Epidermal melanocyte (primary cell): ENCODE results near the gene DAG1.

Source experiments
- DNase-seq: peaks from one replicate; pipeline ENCODE4 v3.0.0; 2011; ENCODE audit warnings: low spot score; ENCODE audit not compliant: insufficient read length

DAG1 gene

DNA sequence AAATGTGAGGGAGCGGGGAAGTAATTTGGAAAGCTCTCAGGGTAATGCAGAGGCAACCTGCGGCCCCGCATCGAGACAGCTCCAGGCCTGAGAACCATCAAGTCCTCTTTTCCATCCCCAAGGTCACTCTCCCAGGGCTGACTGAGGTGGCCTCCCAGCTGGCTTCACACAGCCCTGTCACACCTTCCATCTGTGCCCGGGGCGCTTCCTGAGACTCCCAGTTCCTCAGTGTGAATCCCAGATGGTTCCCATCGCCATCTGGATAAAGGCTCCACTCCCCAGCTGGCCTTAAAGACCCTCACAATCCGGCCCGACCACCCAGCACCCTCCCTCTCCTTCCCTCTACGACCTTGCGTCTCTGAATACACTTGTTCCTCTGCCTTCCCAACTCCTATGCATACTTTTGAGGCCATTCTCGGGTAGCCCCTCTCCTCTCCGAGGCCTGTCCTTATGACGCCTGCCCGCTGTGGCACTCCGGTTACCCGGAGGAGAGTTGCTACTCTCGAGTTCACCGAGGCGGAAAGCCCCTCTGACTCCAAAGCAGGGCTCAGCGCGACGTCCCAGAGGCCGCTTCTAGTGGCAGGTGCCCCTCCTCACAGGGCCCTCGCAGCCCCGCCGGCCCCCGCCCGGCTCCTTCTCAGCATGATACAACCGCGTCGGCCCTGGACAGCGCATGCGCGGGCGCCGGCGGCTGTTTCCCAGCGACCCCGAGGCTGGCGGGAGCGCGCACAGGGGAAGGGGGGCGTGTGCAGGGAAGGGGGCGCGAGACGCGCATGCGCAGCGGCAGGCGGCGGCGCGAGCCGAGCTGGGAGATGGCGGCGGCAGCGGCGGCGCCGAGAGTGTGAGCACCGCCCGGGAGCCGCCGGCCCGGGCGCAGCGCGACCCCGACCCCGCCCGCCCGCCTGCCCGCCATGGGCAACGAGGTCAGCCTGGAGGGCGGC, 83.9 kb downstream of the DAG1 start, which contains the start of gene BSN:
Gene BSN (plus strand): TSS at position 786 of the 941 bp plus-strand sequence. CDS start 126 bp downstream, at position 912.
- peak; percentile 90 for DNase-seq

DNA sequence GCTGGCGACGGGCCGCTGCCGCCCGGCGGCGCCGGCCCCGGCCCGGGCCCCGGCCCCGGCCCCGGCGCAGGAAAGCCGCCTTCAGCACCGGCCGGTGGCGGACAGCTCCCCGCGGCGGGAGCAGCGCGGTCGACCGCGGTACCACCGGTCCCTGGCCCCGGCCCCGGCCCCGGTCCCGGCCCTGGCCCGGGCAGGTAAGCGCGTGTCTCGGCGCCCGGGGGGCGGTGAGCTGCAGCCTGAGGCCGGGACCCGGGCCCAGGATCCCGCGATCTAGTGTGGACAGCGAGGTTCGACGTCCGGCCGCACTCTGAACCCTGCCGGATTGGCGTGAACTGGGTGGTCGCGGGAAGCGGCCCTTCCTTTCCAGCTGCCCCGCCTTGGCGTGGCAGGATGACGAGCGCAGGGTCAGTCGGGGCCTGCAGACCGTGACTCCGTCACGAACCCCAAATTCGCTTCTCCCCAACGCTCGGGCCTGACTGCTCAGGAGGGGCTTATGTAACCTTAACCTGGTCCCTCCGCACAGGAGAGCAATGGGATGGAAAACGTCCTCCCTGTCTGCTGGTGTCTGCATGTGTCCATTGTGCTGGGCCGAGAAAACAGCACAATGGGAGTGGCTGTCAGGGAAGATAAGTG, 84.7 kb downstream of the DAG1 start:
- DNase-seq = no peak

DNA sequence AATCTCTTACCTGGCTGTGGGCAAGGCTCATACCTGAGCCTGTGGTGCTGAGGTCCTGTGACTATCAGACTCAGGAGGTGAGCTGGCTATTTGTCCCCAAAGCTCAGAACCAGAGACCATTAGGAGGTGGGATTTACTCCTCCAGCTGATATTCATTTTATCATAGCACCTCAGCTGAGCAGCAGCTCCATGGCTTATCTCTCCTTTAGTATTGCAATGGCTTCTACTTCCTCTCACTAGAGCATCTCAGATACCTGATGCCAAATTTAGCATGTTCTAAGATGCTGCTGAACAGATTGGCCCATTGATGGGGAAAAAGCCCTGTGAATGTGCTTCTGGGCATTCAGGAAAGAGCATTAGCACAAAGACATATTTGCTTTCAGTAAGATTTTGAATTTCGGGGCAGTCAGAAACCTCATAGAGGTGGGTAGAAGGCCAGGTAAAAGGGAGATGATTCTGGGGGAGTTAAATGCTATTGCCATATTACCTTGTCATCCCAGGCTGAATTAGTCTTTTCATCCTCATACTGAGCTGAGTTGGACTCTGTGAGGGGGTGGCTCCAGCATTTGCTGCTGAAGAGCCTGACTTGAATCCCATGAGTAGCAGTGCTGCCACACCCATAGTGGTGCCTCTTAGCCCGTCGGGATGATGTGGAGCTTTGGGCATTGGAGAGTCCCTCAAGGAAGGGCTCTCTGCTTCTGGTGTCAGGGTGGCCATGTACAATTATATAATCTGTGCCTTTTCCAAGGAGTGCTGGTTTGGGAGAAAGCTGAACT, 86.6 kb downstream of the DAG1 start:
- no peak for DNase-seq

DNA sequence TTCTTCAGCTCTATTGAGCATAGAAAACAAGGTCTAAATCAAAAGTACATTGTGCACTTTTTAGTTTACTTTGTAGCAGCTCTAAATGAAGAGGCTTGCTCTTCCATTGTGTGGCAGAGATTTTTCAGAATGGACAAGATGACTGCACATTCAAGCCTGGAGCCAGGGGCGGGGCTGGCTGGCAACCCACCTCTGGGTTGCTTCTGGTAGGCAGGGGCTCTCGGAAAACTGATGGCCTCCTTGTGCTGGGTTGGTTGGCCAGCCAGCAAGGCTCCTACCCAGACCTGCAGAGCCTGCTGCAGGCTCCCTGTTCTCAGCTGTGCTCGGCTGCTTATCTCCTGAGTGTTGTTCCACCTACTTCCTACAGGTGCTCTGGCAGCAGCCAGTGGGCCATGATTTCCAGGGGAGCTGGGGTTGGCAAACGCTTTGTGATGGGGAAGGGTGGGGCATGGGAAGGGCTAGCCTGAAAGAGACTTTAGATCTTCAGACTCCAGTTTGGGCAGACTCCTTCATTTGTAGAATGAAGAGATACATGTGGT, 93.0 kb downstream of the DAG1 start:
- no peak for DNase-seq

DNA sequence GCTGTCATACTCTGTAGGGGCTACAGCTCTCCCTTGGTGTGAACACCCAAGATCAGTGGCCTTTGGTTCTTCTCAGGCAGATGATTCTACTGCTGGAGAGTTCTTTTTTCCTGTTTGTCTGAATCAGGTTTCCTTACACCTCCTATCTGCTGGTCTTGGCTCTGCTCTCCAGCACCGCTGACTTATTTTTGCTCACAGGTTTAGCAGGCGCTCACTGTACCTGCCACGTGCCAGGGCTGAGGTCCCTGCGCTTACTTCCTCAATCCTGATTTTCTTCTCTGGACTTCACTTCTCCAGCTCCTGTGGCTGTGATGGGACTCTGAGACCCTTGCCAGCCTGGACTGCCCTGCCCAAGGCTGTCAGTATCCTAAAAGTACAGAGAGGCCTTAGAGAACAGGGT, 93.7 kb downstream of the DAG1 start:
- no peak for DNase-seq

DNA sequence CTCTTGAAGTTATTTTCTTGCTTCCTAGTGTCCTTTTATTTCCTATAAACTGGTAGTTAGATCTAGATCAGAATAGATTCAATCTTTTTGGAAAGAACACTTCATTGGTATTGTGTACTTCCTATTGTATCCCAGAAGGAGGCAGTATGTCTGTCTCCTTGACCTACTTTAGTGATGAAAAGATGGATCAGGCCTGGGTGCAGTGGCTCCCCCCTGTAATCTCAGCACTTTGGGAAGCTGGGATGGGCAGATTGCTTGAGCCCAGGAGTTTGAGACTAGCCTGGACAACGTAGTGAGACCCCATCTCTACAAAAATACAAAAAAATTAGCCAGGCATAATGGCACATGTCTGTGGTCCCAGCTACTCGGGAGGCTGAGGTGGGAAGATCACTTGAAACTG, 96.2 kb downstream of the DAG1 start:
- no peak for DNase-seq

DNA sequence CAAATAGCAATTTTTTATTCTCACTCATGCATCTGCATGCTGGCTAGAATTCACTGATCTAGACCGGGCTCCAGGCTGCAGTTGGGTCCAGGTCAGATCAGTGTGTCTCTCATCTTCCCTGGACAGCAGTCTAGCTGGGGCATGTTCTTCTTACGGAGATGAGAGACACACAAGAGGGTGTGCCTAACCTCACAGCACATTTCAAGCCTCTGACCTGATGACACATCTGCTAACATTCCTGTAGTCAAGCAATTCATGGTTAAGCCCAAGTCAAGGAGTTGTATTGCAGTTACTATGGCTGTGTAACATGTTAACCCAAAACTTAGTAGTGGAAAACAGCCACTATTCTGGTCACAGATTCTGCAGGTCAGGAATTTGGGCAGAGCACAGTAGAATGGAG, 97.3 kb downstream of the DAG1 start:
- no peak for DNase-seq

DNA sequence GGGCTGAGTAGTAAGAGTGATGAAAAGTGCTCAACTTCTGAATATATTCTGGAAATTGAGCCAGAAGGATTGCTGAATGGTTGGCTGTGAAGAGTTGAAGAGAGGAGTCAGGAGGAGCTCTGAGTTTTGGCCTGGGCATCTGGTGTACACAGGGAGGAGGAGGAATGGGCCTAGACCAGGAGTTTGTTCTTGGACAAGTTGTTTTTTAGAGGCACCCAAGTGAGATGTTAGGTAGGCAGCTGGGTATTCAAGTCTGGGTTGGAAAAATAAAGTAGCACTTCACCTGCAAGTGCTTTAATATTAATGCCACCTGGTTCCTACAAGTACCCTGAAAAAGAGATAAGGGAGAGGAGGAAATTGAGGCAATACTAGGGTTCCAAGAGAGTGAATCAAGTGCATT, 98.9 kb downstream of the DAG1 start:
- DNase-seq = no peak

DNA sequence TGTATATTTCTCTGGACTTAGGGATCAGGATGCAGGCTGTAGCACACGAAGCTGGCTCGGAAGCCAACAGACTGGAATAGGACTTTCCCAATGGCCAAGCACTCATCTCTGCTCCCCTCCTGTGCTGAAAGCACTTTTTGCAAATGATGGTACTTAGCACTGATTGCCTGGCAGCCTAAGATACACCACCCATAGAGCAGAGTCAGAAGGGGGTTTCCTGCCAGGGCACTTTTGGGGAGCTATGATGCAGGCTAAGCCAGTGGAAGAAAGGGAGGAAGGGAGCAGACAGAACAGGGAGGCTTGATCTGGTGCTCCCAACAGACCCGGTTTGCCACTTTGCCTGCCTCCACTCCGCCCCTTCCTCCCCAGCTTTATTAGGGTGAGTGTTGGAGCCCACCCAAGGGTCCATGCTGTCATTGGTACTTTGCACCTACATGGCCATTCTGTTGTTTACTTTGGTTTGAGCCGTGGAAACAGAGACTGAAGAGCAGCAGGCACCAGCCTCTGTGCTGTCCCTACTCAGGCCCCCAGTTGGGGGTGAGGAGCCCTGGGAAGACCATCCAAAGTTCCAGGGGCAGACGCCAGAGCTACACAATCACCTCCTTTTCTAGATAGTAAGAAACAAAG, 100.1 kb downstream of the DAG1 start:
- no peak for DNase-seq

DNA sequence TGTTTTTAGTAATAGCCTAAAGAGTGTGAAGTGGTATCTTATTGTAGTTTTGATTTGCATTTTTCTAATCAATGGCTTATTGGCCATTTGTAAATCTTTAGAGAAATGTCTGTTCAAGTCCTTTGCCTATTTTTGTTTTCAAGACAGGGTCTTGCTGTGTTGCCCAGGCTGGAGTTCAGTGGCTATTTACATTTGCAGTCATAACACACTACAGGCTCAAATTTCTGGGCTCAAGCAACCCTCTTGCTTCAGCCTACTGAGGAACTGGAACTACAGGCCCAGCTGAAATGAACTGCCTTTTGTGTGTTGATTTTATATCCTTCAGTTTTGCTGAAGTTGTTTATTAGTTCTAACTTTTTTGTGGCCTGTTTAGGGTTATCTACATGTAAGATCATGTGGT, 112.1 kb downstream of the DAG1 start:
- no peak for DNase-seq
